Lower lobe of right lung (tissue), 2 donors: ENCODE data around the gene XPO6. TPM values are rescaled to one million over a fixed set of nuclear protein-coding genes. Genes with fewer than 3 reads are reported as not detected.

Experiments used
- ATAC-seq, 2 donors: fragments of 200-7000 bp; cut with Tn5 transposase; one replicate each; pipeline ENCODE4 v1.9.1; 2020 to 2022; ENCODE audit warnings: mild to moderate bottlenecking in 2 of 2, moderate library complexity in 2 of 2
- DNase-seq: peaks from one replicate; pipeline ENCODE4 v3.0.0-alpha.2; 2020
- H3K27ac ChIP-seq: fragments of 200-600 bp; one replicate; pipeline ENCODE4 v1.8.0; 2022
- H3K27me3 ChIP-seq: fragments of 200-600 bp; one replicate; pipeline ENCODE4 v1.8.0; 2022; ENCODE audit warnings: low read depth
- H3K36me3 ChIP-seq: fragments of 200-600 bp; one replicate; pipeline ENCODE4 v1.8.0; 2022; ENCODE audit warnings: mild to moderate bottlenecking
- H3K4me1 ChIP-seq: fragments of 200-600 bp; one replicate; pipeline ENCODE4 v1.8.0; 2022
- H3K4me3 ChIP-seq: fragments of 200-600 bp; one replicate; pipeline ENCODE4 v1.8.0; 2022; ENCODE audit warnings: mild to moderate bottlenecking
- H3K9me3 ChIP-seq: fragments of 200-600 bp; one replicate; pipeline ENCODE4 v1.8.0; 2022
- intact Hi-C: fragments of 100-400 bp; cut with DNase I; formaldehyde crosslinking; loops from one replicate; pipeline ENCODE4 v1.11.0; 2022
- total RNA-seq: library from RNA; stranded (reverse); fragmentation: NEBNext Ultra II Directional; extraction: Animal tissue kit (Norgen Biotek cat#: 25700); gene quantifications from one replicate; pipeline ENCODE4 v1.2.1, GENCODE V29; 2021
- TF ChIP-seq, protein P1 (sequence below): fragments of 200-600 bp; IDR thresholded peaks from one replicate; pipeline ENCODE4 v1.8.0; 2022; ENCODE audit warnings: antibody characterized with exemption, mild to moderate bottlenecking
- donor health status: DM: no; HTN: yes; CAD: no; lungs with severe emphysema.

XPO6 gene
- total RNA-seq, 1 donor from 2014 or later: 106 TPM

DNA sequence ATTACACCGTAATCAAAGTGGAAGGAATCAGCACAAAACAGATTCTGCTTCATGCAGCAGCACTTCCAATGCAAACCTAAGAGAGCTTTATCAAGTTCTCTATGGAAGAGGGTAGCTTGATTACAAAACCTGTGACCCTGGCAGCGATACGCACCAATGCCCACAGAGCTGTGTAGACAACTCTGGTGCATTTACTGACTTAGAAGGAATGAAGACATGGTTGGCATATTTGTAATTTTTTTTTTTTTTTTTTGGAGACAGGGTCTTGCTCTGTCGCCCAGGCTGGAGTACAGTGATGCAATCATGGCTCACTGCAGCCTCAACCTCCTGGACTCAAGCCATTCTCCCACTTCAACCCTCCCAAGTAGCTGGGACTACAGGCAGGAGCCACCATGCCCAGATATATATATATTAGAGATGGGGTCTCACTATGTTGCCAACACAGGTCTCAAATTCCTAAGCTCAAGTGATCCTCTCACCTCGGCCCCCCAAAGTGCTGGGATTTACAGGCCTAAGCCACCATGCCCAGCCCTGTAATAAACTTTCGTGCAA is 49.4 kb downstream of the XPO6 start:
- peaks cover 29% of the 10 kb centered on the region for H3K36me3 ChIP-seq
- no peak overlapping the region for H3K27ac ChIP-seq
- peaks cover 31% of the 10 kb centered on the region for H3K4me1 ChIP-seq
- no peak for DNase-seq
- no peaks in the 10 kb centered on the region for H3K9me3 ChIP-seq
- intact Hi-C loops: no loop called here
- no peaks in the 10 kb centered on the region for H3K27me3 ChIP-seq
- no peak overlapping the region for H3K4me3 ChIP-seq
- ATAC-seq: no peak
- TF ChIP-seq, protein P1, sequence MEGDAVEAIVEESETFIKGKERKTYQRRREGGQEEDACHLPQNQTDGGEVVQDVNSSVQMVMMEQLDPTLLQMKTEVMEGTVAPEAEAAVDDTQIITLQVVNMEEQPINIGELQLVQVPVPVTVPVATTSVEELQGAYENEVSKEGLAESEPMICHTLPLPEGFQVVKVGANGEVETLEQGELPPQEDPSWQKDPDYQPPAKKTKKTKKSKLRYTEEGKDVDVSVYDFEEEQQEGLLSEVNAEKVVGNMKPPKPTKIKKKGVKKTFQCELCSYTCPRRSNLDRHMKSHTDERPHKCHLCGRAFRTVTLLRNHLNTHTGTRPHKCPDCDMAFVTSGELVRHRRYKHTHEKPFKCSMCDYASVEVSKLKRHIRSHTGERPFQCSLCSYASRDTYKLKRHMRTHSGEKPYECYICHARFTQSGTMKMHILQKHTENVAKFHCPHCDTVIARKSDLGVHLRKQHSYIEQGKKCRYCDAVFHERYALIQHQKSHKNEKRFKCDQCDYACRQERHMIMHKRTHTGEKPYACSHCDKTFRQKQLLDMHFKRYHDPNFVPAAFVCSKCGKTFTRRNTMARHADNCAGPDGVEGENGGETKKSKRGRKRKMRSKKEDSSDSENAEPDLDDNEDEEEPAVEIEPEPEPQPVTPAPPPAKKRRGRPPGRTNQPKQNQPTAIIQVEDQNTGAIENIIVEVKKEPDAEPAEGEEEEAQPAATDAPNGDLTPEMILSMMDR: no peak

DNA sequence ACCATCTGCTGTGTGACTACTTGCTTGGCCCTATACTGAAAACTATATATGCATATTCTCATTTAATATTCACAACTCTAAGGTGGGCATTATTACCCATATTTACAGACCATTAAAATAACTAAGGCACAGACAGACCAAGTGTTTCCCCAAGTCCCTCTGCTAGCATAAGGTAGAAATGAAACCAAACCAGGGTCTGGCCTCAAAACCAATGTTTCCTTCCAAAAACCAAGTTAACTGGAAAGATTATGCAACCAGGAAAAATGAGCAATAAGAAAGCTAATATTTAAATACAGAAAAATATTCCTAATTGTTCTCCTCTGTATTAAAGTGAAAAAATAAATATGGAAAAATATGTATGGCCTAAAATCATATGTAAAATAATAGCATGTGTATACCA is 50.1 kb downstream of the XPO6 start:
- Histone ChIP-seq H3K9me3 (no peaks in the 10 kb centered on the region), H3K4me3 (no peak overlapping the region), H3K4me1 (peaks cover 34% of the 10 kb centered on the region), H3K36me3 (peaks cover 21% of the 10 kb centered on the region), H3K27ac (no peak overlapping the region), H3K27me3 (no peaks in the 10 kb centered on the region)
- TF ChIP-seq, protein P1: no peak
- intact Hi-C loops: no loop called here
- no peak for ATAC-seq
- no peak for DNase-seq

DNA sequence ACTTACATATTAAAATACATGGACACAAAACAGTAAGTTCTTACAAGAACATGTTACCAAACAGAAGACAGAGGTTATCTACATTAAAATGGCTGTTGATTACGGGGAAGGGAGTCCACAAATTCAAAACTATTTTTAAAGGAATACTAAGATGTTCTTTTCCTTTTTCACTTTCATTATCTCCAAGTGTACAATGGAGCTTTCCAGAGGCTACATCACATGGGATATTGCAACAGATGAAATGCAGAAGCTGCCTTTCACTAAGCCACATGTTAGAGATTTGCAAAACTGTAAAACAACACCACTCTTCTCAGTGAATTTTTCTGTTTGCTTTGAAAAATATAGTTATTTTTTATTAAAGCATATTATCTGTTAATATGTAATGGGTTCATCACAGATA is 53.6 kb downstream of the XPO6 start:
- Histone ChIP-seq H3K4me3 (no peak overlapping the region), H3K9me3 (no peaks in the 10 kb centered on the region), H3K27ac (no peak overlapping the region), H3K4me1 (peaks cover 20% of the 10 kb centered on the region), H3K27me3 (no peaks in the 10 kb centered on the region), H3K36me3 (peaks cover 27% of the 10 kb centered on the region)
- TF ChIP-seq, protein P1: no peak
- intact Hi-C loops: no loop called here
- peak; percentile 57 to 69 for ATAC-seq
- no peak for DNase-seq

DNA sequence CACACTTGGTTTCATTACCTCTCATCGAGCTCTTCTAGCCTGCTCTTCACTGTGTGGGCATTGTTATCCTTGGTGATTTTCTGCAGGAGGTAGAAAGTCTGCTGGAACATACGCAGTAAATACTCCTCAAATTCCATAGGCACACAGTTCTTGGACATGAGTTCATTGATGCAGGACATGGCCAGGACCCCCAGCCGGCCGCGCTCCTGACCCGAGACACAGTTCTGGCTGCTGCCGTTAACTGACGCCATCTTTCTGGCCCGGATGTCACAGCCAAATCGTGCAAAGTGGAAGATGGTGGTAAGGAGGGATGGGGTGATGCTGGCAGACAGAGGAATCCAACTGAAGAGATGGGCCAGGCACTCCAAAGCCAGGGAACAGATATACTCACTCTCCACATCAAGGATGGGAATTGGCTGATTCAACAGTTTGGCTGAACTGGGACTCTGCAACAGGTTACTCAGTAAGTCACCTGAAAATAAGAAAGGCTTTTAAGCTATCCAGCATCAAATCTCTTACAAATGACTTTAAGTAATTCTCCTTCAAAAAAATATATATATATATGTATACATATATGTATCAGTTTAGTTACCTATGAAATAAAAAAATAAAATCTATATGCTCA is 55.6 kb downstream of the XPO6 start:
- TF ChIP-seq, protein P1: no peak
- Histone ChIP-seq H3K4me1 (peaks cover 15% of the 10 kb centered on the region), H3K4me3 (no peak overlapping the region), H3K36me3 (peaks cover 46% of the 10 kb centered on the region), H3K27ac (no peak overlapping the region), H3K9me3 (no peaks in the 10 kb centered on the region), H3K27me3 (no peaks in the 10 kb centered on the region)
- intact Hi-C loops: no loop called here
- ATAC-seq (no peak), DNase-seq (no peak)

DNA sequence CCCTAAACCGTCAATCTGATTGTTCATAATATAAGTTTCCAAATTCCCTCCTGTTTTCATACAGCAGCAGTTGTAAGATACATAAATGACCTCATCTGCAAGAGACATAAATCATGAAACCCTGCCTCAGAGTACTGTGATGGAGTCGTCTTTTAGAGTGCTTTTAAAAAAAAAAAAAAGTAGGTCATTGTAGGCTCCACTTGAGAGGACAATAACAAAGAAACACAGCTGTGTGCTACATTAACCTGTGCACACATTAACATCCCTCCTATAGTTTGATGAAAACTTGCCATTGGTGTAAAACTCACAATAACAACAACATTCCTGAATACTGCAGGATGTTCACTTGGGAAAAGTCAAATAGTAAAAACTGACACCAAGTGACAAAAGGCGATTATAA is 56.5 kb downstream of the XPO6 start:
- Histone ChIP-seq H3K9me3 (no peaks in the 10 kb centered on the region), H3K36me3 (peaks cover 55% of the 10 kb centered on the region)

More for the DNA sequence above, 56.5 kb downstream of the XPO6 start:
- no peak for ATAC-seq
- Histone ChIP-seq H3K4me3 (no peak overlapping the region), H3K27ac (no peak overlapping the region), H3K27me3 (no peaks in the 10 kb centered on the region), H3K4me1 (peaks cover 15% of the 10 kb centered on the region)
- TF ChIP-seq, protein P1: no peak
- intact Hi-C loops: no loop called here
- DNase-seq: no peak
